Caco-2 (cell line): Measurements from ENCODE around the gene HLCS. TPM values are rescaled to one million over a fixed set of nuclear protein-coding genes. Genes with fewer than 3 reads are reported as not detected.
"Not testable (repeated sequence)": the region's sequence is repeated elsewhere in the genome, so short reads cannot be mapped to it uniquely, and the experiment has no call there.

Source experiments
- BruUV-seq: library from RNA; stranded (reverse); fragments of 400-500 nt; replicated peaks from 2 replicates; lab custom pipeline; 2021; lab: Mats Ljungman, UMichigan
- CTCF ChIA-PET: fragments of 300-600 bp; sonication (Branson Sonifier 250); formaldehyde crosslinking; loops from one replicate; lab custom pipeline; 2022; ENCODE audit warnings: antibody characterized with exemption; lab: Charles Lee
- POLR2A ChIA-PET: fragments of 300-600 bp; sonication (Branson Sonifier 250); formaldehyde crosslinking; loops from one replicate; lab custom pipeline; 2022; ENCODE audit warnings: antibody characterized with exemption; lab: Charles Lee
- DNase-seq, 2 experiments: peaks; one replicate each; pipeline versions ENCODE4 v3.0.0 to v3.0.0-alpha.2; 2020 to 2022
- H3K27me3 ChIP-seq: replicated peaks from 2 replicates; pipeline ENCODE4 v1.6.0; 2011; ENCODE audit warnings: low read length; ENCODE audit not compliant: control insufficient read depth, insufficient read depth
- H3K36me3 ChIP-seq: 2 replicates; pipeline ENCODE4 v1.5.1; 2011; ENCODE audit warnings: low read length; ENCODE audit not compliant: control insufficient read depth, insufficient read depth
- H3K4me1 ChIP-seq: fragments of 250-450 bp; sonication (Bioruptor Pico); 2 replicates; pipeline ENCODE4 v1.5.1; 2020; ENCODE audit warnings: mild to moderate bottlenecking
- H3K4me3 ChIP-seq: 2 replicates; pipeline ENCODE4 v1.5.1; 2011; ENCODE audit warnings: low read depth, mild to moderate bottlenecking, control low read depth, low read length
- H3K9me3 ChIP-seq: fragments of 250-450 bp; sonication (Bioruptor Pico); 2 replicates; pipeline ENCODE4 v1.5.1; 2020; ENCODE audit warnings: mild to moderate bottlenecking, moderate library complexity
- H3K27ac Mint-ChIP-seq: one replicate; pipeline ENCODE4 v1.8.0; 2022; ENCODE audit warnings: mixed read lengths; ENCODE audit not compliant: unreplicated experiment
- H3K27me3 Mint-ChIP-seq: one replicate; pipeline ENCODE4 v1.8.0; 2022; ENCODE audit warnings: mixed read lengths; ENCODE audit not compliant: insufficient read depth, unreplicated experiment
- H3K36me3 Mint-ChIP-seq: one replicate; pipeline ENCODE4 v1.8.0; 2022; ENCODE audit warnings: mild to moderate bottlenecking, mixed read lengths; ENCODE audit not compliant: insufficient read depth, unreplicated experiment
- H3K4me1 Mint-ChIP-seq: one replicate; pipeline ENCODE4 v1.8.0; 2022; ENCODE audit warnings: low read depth, mixed read lengths; ENCODE audit not compliant: unreplicated experiment
- H3K4me3 Mint-ChIP-seq: one replicate; pipeline ENCODE4 v1.8.0; 2022; ENCODE audit warnings: mild to moderate bottlenecking, moderate library complexity, mixed read lengths; ENCODE audit not compliant: unreplicated experiment
- H3K9me3 Mint-ChIP-seq: one replicate; pipeline ENCODE4 v1.8.0; 2022; ENCODE audit warnings: mixed read lengths; ENCODE audit not compliant: unreplicated experiment
- CTCF ChIP-seq, 2 experiments: fragments of 200-600 bp in 1 of 2; IDR thresholded peaks; 1 replicate in 1 of 2; 2 replicates in 1 of 2; pipeline versions ENCODE4 v1.5.1 to v1.8.0; 2011 to 2022; ENCODE audit warnings: antibody characterized with exemption in 1 of 2, control low read depth in 1 of 2, inconsistent platforms in 1 of 2, low read depth in 1 of 2, low read length in 1 of 2, mild to moderate bottlenecking in 1 of 2, moderate library complexity in 1 of 2; ENCODE audit not compliant: insufficient read depth in 1 of 2, severe bottlenecking in 1 of 2, unreplicated experiment in 1 of 2
- intact Hi-C: fragments of 100-400 bp; cut with micrococcal nuclease; formaldehyde crosslinking; loops from one replicate; pipeline ENCODE4 v1.10.0; 2022; ENCODE audit not compliant: unreplicated experiment
- total RNA-seq: library from RNA; stranded (reverse); gene quantifications from 2 replicates; pipeline ENCODE4 v1.2.3, GENCODE V29; 2022

The HLCS gene
- total RNA-seq, 1 experiment from 2014 or later: 26.2 TPM

DNA sequence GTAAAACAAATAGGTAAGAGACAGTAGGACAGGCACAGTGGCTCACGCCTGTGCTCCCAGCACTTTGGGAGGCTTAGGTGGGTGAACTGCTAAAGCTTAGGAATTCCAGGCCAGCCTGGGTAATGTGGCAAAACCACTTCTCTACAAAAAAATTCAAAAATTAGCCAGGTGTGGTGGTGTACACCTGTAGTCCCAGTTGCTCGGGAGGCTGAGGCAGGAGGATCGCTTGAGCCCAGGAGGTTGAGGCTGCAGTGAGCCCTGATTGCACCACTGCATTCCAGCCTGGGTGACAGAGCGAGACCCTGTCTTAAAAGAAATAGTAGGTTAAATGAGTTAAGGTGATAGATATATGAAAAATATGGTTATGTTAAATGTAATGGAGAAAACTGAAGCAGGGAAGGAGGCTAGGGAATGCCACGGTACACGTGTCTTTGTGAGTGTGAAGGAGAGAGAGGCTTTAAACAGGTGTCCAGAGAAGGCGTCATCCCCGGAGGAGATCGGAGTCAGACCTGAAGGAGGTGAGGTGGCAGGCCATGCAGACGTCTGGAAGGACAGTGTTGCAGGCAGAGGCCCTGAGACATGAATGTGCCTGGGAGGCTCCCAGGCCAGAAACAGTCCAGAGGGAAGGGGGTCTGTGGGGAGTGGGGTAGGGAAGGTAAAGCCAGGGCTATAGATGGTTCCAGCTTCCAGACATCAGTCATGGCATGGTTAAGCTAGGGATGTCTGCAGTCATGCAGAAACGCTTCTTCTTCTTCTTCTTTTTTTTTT, 32.8 kb upstream of the HLCS start:
- TF ChIP-seq CTCF (IDR thresholded peaks at IDR 0.05; ENCODE audit: insufficient read depth in 1 of 2, low read depth in 1 of 2, low read length in 1 of 2, severe bottlenecking in 1 of 2, unreplicated experiment in 1 of 2): no peak
- Histone ChIP-seq H3K9me3 (no peaks in the 10 kb centered on the region), H3K27me3 (no peaks in the 10 kb centered on the region), H3K4me1 (no peaks in the 10 kb centered on the region), H3K4me3 (no peak overlapping the region), H3K36me3 (no peaks in the 10 kb centered on the region)
- ChIA-PET POLR2A (no interaction called here), CTCF (no interaction called here)
- no peaks in the 10 kb centered on the region for H3K4me1 Mint-ChIP-seq
- intact Hi-C loops: no loop called here
- no peak for DNase-seq
- H3K36me3 Mint-ChIP-seq: no peaks in the 10 kb centered on the region
- H3K27me3 Mint-ChIP-seq: no peaks in the 10 kb centered on the region
- no peaks in the 10 kb centered on the region for H3K9me3 Mint-ChIP-seq
- BruUV-seq: no TSS peak
- no peak overlapping the region for H3K4me3 Mint-ChIP-seq
- H3K27ac Mint-ChIP-seq: no peak overlapping the region

GRCh38 chr21:36995285-36995684, 28.8 kb upstream of the HLCS start:
- H3K36me3 Mint-ChIP-seq, H3K27ac Mint-ChIP-seq, H3K4me3 ChIP-seq, H3K36me3 ChIP-seq, POLR2A ChIA-PET, H3K27me3 ChIP-seq, H3K9me3 Mint-ChIP-seq, intact Hi-C loops, H3K4me1 Mint-ChIP-seq, H3K4me3 Mint-ChIP-seq, BruUV-seq, H3K4me1 ChIP-seq, CTCF ChIA-PET, DNase-seq, H3K9me3 ChIP-seq, H3K27me3 Mint-ChIP-seq: not testable (repeated sequence)

GRCh38 chr21:36994501-36995158, 28.2 kb upstream of the HLCS start:
- DNase-seq: no peak
- Mint-ChIP-seq H3K4me3 (no peak overlapping the region), H3K27me3 (no peaks in the 10 kb centered on the region), H3K4me1 (no peaks in the 10 kb centered on the region), H3K9me3 (no peaks in the 10 kb centered on the region), H3K27ac (no peak overlapping the region), H3K36me3 (peaks cover 8% of the 10 kb centered on the region)
- Histone ChIP-seq H3K4me1 (peaks cover 5% of the 10 kb centered on the region), H3K27me3 (no peaks in the 10 kb centered on the region), H3K36me3 (no peaks in the 10 kb centered on the region), H3K4me3 (no peak overlapping the region), H3K9me3 (no peaks in the 10 kb centered on the region)
- intact Hi-C loops: no loop called here
- TF ChIP-seq CTCF (IDR thresholded peaks at IDR 0.05; ENCODE audit: insufficient read depth in 1 of 2, low read depth in 1 of 2, low read length in 1 of 2, severe bottlenecking in 1 of 2, unreplicated experiment in 1 of 2): no peak
- POLR2A ChIA-PET: no interaction called here
- no TSS peak for BruUV-seq
- CTCF ChIA-PET: no interaction called here
